Measurements from ENCODE around the gene TMEM60. TPM values are rescaled to one million over a fixed set of nuclear protein-coding genes. Genes with fewer than 3 reads are reported as not detected.
A peak's percentile ranks its signal among the peaks of the same experiment; 100 is the strongest.

TMEM60 gene
- total RNA-seq, 6 donors from 2014 or later = 8.7 to 19.7 (median 19.1) TPM; not detected in 1

DNA sequence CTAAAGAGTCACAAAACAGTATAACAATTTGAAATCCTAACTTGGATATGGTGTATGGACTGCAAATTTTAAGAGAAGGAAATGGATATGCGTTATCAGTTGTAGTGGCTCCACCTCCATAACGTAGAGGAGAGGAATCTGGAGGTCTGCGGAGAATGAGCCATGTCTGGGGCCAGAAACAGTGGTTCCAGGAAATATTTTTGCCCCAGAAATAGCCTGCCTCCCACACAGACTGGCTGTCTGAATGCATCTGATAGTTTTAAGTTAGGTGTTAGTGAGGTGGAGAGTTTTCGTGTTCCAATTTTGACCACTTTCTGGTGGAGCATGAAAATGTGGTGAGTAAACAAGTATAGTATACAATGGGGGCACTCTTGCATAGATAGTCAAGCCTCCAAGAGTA lies 1.9 kb upstream of the TMEM60 start:
- Histone ChIP-seq H3K27ac (peak overlapping the region in 1 of 4 donors; percentile 95), H3K27me3 (no peaks in the 10 kb centered on the region), H3K4me3 (peak overlapping the region in 1 of 4 donors; percentile 78), H3K4me1 (peaks cover 21 to 38% (median 27%) of the 10 kb centered on the region in 4 donors), H3K36me3 (no peaks in the 10 kb centered on the region), H3K9me3 (no peaks in the 10 kb centered on the region)
- TF ChIP-seq, protein P1, sequence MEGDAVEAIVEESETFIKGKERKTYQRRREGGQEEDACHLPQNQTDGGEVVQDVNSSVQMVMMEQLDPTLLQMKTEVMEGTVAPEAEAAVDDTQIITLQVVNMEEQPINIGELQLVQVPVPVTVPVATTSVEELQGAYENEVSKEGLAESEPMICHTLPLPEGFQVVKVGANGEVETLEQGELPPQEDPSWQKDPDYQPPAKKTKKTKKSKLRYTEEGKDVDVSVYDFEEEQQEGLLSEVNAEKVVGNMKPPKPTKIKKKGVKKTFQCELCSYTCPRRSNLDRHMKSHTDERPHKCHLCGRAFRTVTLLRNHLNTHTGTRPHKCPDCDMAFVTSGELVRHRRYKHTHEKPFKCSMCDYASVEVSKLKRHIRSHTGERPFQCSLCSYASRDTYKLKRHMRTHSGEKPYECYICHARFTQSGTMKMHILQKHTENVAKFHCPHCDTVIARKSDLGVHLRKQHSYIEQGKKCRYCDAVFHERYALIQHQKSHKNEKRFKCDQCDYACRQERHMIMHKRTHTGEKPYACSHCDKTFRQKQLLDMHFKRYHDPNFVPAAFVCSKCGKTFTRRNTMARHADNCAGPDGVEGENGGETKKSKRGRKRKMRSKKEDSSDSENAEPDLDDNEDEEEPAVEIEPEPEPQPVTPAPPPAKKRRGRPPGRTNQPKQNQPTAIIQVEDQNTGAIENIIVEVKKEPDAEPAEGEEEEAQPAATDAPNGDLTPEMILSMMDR (IDR thresholded peaks at IDR 0.05) = no peak
- TF ChIP-seq POLR2A (IDR thresholded peaks at IDR 0.05) (no peak), POLR2AphosphoS5 (IDR thresholded peaks at IDR 0.05) (no peak), EP300 (IDR thresholded peaks at IDR 0.05) (no peak)
- no peak for ATAC-seq (ENCODE audit: low FRiP score in 2 of 2)
- 49% methylated on average over 4 of the region's 4 CpGs for WGBS, 2 donors
- DNase-seq = no peak

DNA sequence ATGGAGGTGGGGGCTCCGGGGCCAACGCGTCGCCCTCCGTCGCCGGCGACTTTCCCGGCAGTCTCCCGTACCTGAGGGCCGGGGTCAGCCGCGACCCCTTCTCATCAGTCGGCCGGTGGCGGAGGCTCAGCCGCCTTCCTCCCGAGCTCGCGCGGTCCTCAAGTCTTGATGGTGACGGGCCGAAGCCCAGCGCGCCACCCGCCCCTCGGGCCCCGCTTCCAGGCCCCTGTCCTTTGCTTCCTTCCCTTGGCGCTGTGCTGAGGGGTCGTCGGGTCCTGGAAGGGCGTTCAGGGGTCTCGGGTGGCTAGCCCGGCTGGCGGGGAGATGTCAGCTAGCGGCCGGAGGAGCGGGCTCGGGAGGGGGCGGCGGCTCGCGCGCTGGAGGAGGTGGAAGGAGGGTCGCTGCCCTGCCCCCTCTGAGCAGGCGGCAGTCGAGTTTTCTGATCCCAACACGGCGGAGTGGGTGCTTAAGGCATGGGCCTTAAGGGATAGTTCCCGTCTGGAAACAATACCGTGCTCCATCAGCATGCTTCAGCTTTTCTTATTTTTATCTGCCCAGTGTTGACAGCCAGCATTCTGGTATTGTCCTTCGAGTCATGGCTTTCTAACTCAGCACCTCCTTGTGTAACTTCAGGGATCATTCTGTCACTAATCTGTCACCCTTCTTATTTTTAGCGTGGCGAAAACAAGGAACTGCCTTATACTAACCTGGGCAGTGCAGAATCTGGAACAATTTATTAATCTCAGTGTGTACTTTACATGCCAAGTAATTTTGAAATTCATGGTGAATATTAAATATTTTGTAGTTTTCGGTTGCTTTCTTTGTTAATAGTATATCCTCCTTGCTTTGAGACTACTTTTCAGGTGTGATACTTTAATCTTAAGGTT lies 1.1 kb upstream of the TMEM60 start:
- Histone ChIP-seq H3K9me3 (no peaks in the 10 kb centered on the region), H3K4me3 (peak overlapping the region; percentile 78 to 99 (median 97)), H3K27ac (peak overlapping the region; percentile 78 to 95 (median 91)), H3K4me1 (peaks cover 21 to 47% (median 27%) of the 10 kb centered on the region in 4 donors), H3K27me3 (no peaks in the 10 kb centered on the region), H3K36me3 (no peaks in the 10 kb centered on the region)
- ATAC-seq (ENCODE audit: low FRiP score in 2 of 2) (peak in 1 of 2 donors; percentile 22), DNase-seq (peak; percentile 27 to 90)
- TF ChIP-seq POLR2AphosphoS5 (IDR thresholded peaks at IDR 0.05) (peak in 1 of 2 donors; percentile 25), POLR2A (IDR thresholded peaks at IDR 0.05) (no peak)
- 3% methylated on average over 24 to 25 of the region's 55 CpGs for WGBS, 2 donors

DNA sequence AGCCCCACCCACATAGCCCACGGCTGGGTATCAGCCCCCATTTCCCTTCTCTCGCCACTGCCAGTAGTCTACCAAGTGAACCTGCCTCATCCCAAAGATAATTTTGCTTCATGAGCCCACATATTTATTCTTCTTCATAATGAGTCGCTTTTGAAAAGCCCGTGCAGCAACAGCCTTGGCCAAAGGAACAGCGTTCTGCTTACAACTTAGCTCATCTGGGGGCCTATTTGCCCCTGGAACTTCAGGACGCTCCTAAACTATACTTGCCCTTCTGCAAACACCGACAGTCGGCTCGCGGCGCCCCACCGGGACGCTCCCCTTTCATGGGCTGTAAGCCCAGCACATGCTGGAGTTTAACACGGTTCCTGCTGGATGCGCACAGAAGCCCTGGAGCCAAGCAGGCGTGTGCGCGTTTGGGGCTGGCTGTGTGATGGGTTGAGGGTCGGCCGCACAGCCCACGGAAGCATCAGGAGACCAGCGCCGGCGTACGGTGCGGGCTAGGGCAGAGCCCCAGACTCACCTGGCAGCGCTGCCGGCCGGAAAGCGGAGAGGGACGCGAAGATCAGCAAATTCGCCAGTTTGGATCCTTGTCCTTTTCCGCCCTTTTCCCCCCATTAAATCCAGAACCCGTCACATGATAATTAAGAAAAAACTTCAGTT lies 370 bp downstream of the TMEM60 start:
- peak overlapping the region; percentile 78 to 99 (median 97) for H3K4me3 ChIP-seq
- H3K27ac ChIP-seq = peak overlapping the region; percentile 78 to 95 (median 90)
- no peaks in the 10 kb centered on the region for H3K27me3 ChIP-seq
- peaks cover 18 to 47% (median 23%) of the 10 kb centered on the region in 4 donors for H3K4me1 ChIP-seq
- H3K36me3 ChIP-seq = peaks cover 0 to 7% (median 0%) of the 10 kb centered on the region in 4 donors
- peak in 1 of 4 donors; percentile 15 for TF ChIP-seq POLR2A (IDR thresholded peaks at IDR 0.05)
- TF ChIP-seq POLR2AphosphoS5 (IDR thresholded peaks at IDR 0.05) = no peak
- no peaks in the 10 kb centered on the region for H3K9me3 ChIP-seq
- DNase-seq = peak; percentile 46 to 88
- peak; percentile 44 to 57 for ATAC-seq (ENCODE audit: low FRiP score in 2 of 2)
- WGBS, 2 donors = 0% methylated on average over 15 to 35 of the region's 35 CpGs

DNA sequence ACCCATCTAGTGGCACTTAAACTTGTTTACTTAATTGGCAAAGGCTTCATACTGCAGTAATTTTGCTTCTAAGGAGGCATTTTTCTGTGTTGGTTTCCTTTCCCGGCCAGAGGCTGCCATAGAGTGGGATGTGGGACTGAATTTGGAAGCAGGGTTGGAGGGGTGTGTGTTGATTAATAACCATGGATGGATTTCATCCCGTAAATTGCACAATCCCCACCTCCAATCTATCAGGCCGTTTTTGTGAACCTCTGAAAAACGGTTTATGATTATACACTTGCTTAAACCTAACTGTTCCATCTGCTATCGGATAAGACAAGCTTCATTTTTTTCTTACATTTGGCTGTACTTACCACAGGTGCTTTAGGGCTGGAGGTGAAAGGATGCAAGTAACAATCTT lies 1.3 kb downstream of the TMEM60 start:
- H3K36me3 ChIP-seq = peaks cover 0 to 7% (median 0%) of the 10 kb centered on the region in 4 donors
- no peak for TF ChIP-seq POLR2AphosphoS5 (IDR thresholded peaks at IDR 0.05)
- TF ChIP-seq EP300 (IDR thresholded peaks at IDR 0.05) = no peak
- TF ChIP-seq POLR2A (IDR thresholded peaks at IDR 0.05) = no peak
- TF ChIP-seq, protein P1 (IDR thresholded peaks at IDR 0.05) = no peak
- peak overlapping the region; percentile 78 to 99 (median 97) for H3K4me3 ChIP-seq
- ATAC-seq (ENCODE audit: low FRiP score in 2 of 2) (no peak), DNase-seq (no peak)
- no peaks in the 10 kb centered on the region for H3K9me3 ChIP-seq
- peaks cover 18 to 48% (median 24%) of the 10 kb centered on the region in 4 donors for H3K4me1 ChIP-seq
- no peaks in the 10 kb centered on the region for H3K27me3 ChIP-seq
- WGBS, 2 donors = 53 to 61% methylated on average over 5 of the region's 5 CpGs
- H3K27ac ChIP-seq = peak overlapping the region in 1 of 4 donors; percentile 78

DNA sequence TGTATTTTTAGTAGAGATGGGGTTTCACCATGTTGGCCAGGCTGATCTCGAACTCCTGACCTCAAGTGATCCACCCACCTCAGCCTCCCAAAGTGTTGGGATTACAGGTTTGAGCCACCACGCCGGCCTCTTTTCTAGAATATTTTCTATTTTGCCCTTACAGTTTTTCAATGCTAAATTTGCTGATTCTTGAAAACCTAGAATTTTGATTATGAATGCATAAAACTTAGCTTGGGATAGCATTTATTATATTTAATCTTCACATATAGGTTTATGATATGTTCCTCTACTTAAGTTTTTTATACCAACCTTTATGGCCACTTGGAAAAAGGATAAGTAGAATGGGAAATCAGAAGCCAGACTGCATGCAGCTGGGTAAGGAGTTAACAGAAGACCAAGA lies 2.1 kb downstream of the TMEM60 start:
- Histone ChIP-seq H3K27ac (no peak overlapping the region), H3K9me3 (no peaks in the 10 kb centered on the region), H3K4me1 (peaks cover 26 to 57% (median 31%) of the 10 kb centered on the region in 4 donors), H3K4me3 (peak overlapping the region in 1 of 4 donors; percentile 78), H3K27me3 (no peaks in the 10 kb centered on the region), H3K36me3 (peaks cover 0 to 7% (median 0%) of the 10 kb centered on the region in 4 donors)
- 67 to 100% methylated on average over 3 of the region's 3 CpGs for WGBS, 2 donors
- no peak for DNase-seq
- no peak for ATAC-seq (ENCODE audit: low FRiP score in 2 of 2)
- TF ChIP-seq, protein P1 (IDR thresholded peaks at IDR 0.05) = no peak
- TF ChIP-seq POLR2AphosphoS5 (IDR thresholded peaks at IDR 0.05) (no peak), POLR2A (IDR thresholded peaks at IDR 0.05) (no peak), EP300 (IDR thresholded peaks at IDR 0.05) (no peak)
